ENCODE results near the gene CACNA1C.
"Not testable (repeated sequence)": the region's sequence is repeated elsewhere in the genome, so short reads cannot be mapped to it uniquely, and the experiment has no call there.

CACNA1C gene

DNA sequence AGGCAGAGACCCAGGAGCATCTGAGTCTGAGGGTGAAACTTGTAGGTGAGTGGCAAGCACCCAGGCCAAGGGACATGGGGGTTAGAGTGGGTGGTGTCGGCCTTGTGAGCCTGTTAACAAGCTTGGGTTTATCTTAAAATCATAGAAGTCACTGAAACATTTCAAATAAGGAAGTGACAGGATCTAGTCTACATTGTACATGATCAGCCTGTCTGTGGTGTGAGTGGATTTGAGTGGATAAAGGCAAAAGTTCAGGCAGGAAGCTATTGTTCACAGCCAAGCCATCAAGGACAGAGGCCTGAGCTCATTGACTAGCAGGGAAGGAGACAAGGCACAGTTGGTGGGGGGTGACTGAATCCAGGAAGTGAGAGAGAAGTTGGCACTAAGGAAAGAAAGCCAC, 682.6 kb downstream of the CACNA1C start:
- DNase-seq, result no peak

DNA sequence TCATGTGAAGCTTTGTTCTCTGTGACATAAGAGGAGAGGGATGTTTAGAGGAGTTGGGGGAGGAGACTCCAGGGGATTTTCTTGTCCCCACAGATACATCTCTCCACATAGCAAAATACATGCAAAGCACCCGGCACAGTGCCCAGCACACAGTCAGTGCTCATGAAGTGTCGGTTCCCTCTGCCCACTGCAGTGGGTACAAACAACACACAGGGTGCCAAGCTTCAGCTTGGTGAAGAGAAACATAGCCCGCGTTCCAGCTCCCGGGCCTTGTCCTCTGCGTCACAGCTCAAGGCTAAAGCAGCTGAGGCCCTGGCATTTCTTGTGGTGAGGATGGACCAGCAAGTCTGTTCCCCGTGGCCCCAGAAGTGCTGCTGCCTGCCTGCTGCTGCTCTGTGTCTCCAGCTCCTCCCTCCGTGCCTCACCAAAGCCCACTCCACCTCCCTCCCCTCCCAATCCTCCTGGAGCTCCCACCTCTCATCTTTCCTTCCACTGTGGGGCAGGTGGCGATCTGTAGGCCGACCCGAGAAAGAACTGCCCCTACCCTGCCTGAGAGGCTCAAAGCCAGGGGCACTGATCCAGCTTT, 685.0 kb downstream of the CACNA1C start:
- no peak for DNase-seq

DNA sequence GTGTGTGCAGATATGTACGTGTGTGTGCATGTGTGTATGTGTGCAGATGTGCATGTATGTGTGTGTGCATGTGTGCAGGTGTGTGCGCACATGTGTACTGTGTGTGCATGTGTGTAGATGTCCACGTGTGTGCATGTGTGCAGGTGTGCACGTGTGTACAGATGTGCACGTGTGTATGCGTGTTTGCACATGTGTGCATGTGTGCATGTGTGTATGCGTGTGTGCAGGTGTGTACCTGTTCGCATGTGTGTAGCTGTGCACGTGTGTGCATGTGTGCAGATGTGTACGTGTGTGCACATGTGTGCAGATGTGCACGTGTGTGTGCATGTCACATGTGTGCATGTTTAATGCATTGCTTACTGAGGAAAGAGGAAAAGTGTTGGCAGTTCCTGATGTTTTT, 686.3 kb downstream of the CACNA1C start:
- DNase-seq, result no peak

DNA sequence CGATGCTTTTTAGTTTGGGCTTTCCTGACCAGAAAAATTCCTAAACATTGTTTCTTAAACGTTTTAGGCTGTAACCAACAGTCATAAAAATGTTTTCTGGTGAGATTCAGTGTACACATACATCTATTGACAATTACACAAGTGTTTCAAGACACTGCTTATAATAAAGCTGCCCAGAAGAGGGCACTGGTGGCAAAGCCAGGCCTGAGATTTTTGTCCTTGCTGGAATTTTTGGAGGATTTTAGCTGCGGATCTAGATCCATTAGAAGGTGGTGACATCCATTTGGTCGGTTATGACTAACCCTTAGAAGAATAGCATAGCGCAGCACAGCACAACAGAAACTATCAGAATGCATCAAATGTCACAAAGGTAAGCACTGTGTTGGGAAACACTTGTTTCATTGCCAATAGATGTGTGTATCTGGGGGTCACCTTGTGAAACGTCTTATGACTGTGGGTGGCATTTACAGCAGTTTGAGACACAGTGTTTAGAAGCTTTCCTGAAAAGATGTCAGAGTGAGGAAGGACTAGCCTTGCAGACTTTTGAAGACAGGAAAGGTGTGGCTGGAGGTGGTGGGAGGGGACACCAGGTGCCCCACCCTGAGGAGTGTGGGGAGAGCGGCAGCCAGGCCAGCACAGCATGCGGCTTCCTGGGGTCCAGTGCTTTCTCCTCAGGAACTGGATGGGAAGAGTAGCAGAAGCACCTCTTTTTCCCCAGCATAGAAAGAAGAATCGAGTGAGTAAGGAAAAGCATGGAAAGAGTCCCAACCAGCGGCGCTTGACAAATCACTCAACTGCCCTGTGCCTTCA, 687.2 kb downstream of the CACNA1C start:
- DNase-seq, result no peak

DNA sequence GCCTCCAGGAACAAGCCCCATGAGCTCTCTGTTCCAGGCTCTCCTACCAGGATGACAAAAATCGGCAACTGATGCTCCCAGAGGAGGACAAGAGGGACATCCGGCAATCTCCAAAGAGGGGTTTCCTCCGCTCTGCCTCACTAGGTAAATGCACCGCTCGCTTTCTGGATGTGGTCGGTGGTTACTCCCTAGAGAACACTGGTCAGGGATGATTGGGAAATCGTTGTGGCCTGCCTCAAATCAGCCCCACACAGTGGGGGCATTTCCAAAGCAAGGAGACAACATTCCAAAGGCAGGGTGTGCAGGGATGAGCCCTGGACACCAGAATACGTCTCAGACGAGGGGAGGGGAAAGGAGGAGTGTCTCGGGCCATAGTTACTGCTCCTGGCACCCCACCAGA, 689.2 kb downstream of the CACNA1C start:
- DNase-seq, result not testable (repeated sequence)

DNA sequence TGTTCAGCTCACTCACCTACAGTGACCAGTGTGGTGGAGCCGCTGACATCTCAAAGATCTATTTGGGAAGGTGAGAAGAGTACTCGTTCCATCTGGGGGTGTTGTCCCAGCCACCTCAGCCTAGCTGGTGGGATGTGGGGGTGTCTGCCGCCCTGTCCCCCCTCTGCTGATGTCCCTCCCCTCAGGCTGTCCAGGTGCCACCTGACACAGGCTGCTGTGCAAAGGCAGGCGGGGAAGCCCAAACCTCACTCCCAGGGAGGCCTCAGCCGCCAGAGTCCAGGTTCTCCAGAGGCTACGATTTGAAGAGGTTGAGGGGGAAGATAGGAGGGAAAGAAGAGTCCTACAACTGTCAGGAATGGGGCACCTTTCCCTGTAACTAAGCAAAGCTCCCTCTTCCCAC, 690.7 kb downstream of the CACNA1C start:
- no peak for DNase-seq

DNA sequence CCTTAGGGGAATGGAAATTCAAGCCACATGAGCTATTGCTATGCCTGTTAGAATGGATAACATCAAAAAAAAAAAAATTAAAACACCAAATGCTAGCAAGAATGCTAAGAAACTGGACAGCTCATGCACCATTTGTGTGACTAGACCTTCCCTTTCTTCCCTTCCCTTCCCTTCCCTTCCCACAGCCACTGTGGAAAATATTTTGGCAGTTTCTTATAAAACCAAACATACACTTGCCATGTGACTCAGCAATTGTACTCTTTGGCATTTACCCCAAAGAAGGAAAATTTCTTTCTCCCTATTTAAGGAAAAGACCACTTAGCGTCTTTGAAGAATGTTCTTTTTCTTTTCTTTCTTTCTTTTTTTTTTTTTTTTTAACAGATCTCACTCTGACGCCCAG, 692.9 kb downstream of the CACNA1C start:
- DNase-seq, result no peak
